Measurements from ENCODE around the gene DLG5. TPM values are rescaled to one million over a fixed set of nuclear protein-coding genes. Genes with fewer than 3 reads are reported as not detected.

The DLG5 gene
- total RNA-seq, 1 experiment from 2014 or later, result 51.0 TPM

DNA sequence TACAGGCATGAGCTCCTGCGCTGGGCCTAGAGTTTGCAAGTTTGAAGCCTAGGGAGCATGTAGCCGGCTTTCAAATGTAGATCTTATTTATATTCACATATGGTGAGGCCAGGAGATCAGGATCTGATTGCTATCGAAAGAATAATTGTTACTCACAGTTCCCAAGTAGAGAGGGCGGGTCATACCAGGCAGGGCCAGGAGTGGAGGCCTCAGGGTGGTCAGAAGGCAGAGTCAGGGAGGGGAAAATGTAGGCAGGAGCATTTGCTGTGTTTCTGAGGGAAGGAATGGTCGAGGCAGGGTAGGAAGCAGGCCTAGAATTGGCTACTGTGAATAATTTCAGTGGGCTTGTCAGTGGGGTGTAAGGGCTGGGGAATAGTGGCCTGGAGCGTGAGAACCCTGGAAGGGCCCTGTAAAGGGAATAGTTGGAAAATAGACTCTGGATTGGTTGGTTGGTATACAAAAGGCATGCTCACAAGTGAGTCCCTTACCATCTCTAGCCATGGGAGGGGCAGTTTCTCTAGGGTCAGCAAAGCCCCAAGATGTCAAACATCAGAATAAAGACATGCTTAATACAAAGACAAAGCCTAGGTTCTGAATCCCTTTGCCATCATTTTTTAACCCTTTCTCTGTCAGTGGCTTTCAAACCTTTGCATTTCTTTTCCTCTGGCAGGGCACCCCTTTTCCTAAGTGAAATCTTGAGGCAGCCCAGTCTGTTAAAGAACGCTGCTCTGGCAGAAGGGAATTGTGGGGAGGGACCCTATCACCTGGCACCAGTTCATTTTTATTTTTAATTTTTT is 36.0 kb upstream of the DLG5 start:
- DNase-seq, result no peak
- BruUV-seq (replicated peaks), result no TSS peak
- peaks cover 3% of the 10 kb centered on the region for H3K9me3 Mint-ChIP-seq (ENCODE audit: low read depth, unreplicated experiment)
- intact Hi-C loops (cut with micrococcal nuclease; ENCODE audit: unreplicated experiment), result loop anchor here (5.0 kb wide), 1 partner anchor 55 kb away; no protein-coding TSS in a partner anchor
- no peaks in the 10 kb centered on the region for H3K4me1 Mint-ChIP-seq (ENCODE audit: low read depth, unreplicated experiment)
- CTCF ChIA-PET, result no interaction called here
- H3K4me3 Mint-ChIP-seq (ENCODE audit: low read depth, unreplicated experiment), result no peak overlapping the region
- H3K27me3 Mint-ChIP-seq (ENCODE audit: unreplicated experiment), result no peaks in the 10 kb centered on the region
- peaks cover 3% of the 10 kb centered on the region for H3K36me3 Mint-ChIP-seq (ENCODE audit: insufficient read depth, unreplicated experiment)
- TF ChIP-seq, protein P1, sequence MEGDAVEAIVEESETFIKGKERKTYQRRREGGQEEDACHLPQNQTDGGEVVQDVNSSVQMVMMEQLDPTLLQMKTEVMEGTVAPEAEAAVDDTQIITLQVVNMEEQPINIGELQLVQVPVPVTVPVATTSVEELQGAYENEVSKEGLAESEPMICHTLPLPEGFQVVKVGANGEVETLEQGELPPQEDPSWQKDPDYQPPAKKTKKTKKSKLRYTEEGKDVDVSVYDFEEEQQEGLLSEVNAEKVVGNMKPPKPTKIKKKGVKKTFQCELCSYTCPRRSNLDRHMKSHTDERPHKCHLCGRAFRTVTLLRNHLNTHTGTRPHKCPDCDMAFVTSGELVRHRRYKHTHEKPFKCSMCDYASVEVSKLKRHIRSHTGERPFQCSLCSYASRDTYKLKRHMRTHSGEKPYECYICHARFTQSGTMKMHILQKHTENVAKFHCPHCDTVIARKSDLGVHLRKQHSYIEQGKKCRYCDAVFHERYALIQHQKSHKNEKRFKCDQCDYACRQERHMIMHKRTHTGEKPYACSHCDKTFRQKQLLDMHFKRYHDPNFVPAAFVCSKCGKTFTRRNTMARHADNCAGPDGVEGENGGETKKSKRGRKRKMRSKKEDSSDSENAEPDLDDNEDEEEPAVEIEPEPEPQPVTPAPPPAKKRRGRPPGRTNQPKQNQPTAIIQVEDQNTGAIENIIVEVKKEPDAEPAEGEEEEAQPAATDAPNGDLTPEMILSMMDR (IDR thresholded peaks at IDR 0.05; ENCODE audit: unreplicated experiment), result no peak
- no peak overlapping the region for H3K27ac Mint-ChIP-seq (ENCODE audit: unreplicated experiment)

DNA sequence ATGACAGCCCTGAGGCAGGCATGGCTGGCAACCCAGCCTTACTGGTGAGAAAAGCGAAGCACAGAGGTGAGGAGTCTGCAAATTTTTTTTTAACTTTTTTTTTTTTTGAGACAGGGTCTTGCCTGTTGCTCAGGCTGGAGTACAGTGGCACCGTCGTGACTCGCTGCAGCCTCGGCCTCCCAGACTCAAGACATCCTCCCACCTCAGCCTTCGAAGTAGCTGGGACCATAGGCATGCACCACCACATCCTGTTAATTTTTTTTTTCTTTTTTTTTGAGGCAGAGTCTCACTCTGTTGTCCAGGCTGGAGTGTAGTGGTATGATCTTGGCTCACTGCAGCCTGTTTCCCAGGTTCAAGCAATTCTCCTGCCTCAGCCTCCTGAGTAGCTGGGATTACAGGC is 35.1 kb upstream of the DLG5 start:
- H3K4me3 Mint-ChIP-seq (ENCODE audit: low read depth, unreplicated experiment), result no peak overlapping the region
- peaks cover 3% of the 10 kb centered on the region for H3K36me3 Mint-ChIP-seq (ENCODE audit: insufficient read depth, unreplicated experiment)
- H3K4me1 Mint-ChIP-seq (ENCODE audit: low read depth, unreplicated experiment), result no peaks in the 10 kb centered on the region
- no peaks in the 10 kb centered on the region for H3K27me3 Mint-ChIP-seq (ENCODE audit: unreplicated experiment)
- no TSS peak for BruUV-seq (replicated peaks)
- TF ChIP-seq, protein P1 (IDR thresholded peaks at IDR 0.05; ENCODE audit: unreplicated experiment), result no peak
- CTCF ChIA-PET, result no interaction called here
- no peak overlapping the region for H3K27ac Mint-ChIP-seq (ENCODE audit: unreplicated experiment)
- intact Hi-C loops (cut with micrococcal nuclease; ENCODE audit: unreplicated experiment), result loop anchor here (5.0 kb wide), 1 partner anchor 54 kb away; no protein-coding TSS in a partner anchor
- DNase-seq, result no peak
- peaks cover 3% of the 10 kb centered on the region for H3K9me3 Mint-ChIP-seq (ENCODE audit: low read depth, unreplicated experiment)

DNA sequence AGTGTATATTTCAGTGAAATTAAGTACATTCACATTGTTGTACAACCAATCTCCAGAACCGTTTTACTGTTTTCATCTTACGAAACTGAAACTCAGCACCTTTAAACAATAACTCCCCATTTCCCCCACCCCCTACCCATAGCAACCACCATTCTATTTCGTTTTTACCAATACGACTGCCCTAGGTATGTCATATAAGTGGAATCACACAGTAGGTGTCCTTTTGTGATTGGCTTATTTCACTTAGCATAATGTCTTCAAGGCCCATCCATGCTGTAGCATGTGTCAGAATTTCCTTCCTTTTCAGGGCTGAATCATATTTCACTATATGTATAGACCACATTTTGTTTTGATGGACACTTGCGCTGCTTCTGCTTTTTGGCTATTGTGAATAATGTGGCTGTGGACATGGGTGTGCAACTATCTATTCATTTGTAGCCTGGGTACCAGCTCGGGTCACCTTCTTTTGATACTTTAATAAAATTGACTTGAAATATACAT is 34.3 kb upstream of the DLG5 start:
- CTCF ChIA-PET, result no interaction called here
- Mint-ChIP-seq H3K9me3 (ENCODE audit: low read depth, unreplicated experiment) (peaks cover 3% of the 10 kb centered on the region), H3K27ac (ENCODE audit: unreplicated experiment) (no peak overlapping the region), H3K4me3 (ENCODE audit: low read depth, unreplicated experiment) (no peak overlapping the region), H3K36me3 (ENCODE audit: insufficient read depth, unreplicated experiment) (no peaks in the 10 kb centered on the region), H3K27me3 (ENCODE audit: unreplicated experiment) (no peaks in the 10 kb centered on the region), H3K4me1 (ENCODE audit: low read depth, unreplicated experiment) (no peaks in the 10 kb centered on the region)
- BruUV-seq (replicated peaks), result no TSS peak
- intact Hi-C loops (cut with micrococcal nuclease; ENCODE audit: unreplicated experiment), result loop anchor here (5.0 kb wide), 1 partner anchor 54 kb away; no protein-coding TSS in a partner anchor
- TF ChIP-seq, protein P1 (IDR thresholded peaks at IDR 0.05; ENCODE audit: unreplicated experiment), result no peak
- no peak for DNase-seq

DNA sequence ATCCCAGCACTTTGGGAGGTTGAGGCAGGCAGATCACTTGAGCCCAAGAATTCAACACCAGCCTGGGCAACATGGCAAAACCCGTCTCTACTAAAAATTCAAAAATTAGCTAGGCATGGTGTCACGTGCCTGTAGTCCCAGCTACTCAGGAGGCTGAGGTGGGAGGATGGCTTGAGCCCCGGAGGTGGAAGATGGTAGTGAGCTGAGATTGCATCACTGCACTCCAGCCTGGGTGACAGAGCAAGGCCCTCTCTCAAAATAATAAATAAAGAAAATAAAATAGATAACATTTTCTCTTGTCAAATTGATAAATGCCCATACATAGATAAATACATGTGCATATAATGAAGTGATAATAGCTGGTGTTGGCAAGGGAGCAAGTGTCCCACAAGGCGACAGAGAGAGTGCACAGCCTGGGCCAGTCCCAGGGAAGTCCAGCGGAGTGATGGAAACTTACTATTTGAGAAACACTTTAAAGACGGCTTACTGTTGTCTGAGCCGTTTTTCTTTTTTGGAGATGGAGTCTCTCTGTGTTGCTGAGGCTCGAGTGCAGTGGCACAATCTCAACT is 33.4 kb upstream of the DLG5 start:
- H3K4me1 Mint-ChIP-seq (ENCODE audit: low read depth, unreplicated experiment), result no peaks in the 10 kb centered on the region
- CTCF ChIA-PET, result no interaction called here
- DNase-seq, result no peak
- TF ChIP-seq, protein P1 (IDR thresholded peaks at IDR 0.05; ENCODE audit: unreplicated experiment), result no peak
- BruUV-seq (replicated peaks), result no TSS peak
- intact Hi-C loops (cut with micrococcal nuclease; ENCODE audit: unreplicated experiment), result loop anchor here (5.0 kb wide), 1 partner anchor 53 kb away; no protein-coding TSS in a partner anchor
- peaks cover 3% of the 10 kb centered on the region for H3K9me3 Mint-ChIP-seq (ENCODE audit: low read depth, unreplicated experiment)
- no peaks in the 10 kb centered on the region for H3K27me3 Mint-ChIP-seq (ENCODE audit: unreplicated experiment)
- H3K4me3 Mint-ChIP-seq (ENCODE audit: low read depth, unreplicated experiment), result no peak overlapping the region
- no peaks in the 10 kb centered on the region for H3K36me3 Mint-ChIP-seq (ENCODE audit: insufficient read depth, unreplicated experiment)
- H3K27ac Mint-ChIP-seq (ENCODE audit: unreplicated experiment), result no peak overlapping the region

All from Calu3 (cell line).